GM12801 (cell line): ENCODE data around the gene MTA3.

ENCODE experiments used
- CTCF ChIP-seq: IDR thresholded peaks from one replicate; pipeline ENCODE4 v1.5.1; 2011; ENCODE audit warnings: control low read depth; ENCODE audit not compliant: insufficient read length; ENCODE audit errors: extremely low read depth

MTA3 gene

DNA sequence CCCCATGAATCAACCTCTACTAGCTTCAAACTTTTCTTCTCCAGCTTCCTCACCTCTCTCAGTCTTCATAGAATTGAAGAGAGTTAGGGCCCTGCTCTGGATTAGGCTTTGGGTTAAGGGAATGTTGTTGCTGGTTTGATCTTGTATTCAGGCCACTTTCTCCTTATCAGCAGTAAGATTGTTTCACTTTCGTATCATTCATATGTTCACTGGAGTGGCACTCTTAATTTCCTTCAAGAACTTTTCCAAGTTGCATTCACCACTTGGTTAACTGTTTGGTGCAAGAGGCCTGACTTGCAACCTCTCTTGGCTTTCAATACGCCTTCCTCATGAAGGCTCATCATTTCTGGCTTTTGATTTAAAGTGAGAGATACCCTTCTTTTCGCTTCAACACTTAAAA, 172.7 kb downstream of the MTA3 start:
- no peak for TF ChIP-seq CTCF

DNA sequence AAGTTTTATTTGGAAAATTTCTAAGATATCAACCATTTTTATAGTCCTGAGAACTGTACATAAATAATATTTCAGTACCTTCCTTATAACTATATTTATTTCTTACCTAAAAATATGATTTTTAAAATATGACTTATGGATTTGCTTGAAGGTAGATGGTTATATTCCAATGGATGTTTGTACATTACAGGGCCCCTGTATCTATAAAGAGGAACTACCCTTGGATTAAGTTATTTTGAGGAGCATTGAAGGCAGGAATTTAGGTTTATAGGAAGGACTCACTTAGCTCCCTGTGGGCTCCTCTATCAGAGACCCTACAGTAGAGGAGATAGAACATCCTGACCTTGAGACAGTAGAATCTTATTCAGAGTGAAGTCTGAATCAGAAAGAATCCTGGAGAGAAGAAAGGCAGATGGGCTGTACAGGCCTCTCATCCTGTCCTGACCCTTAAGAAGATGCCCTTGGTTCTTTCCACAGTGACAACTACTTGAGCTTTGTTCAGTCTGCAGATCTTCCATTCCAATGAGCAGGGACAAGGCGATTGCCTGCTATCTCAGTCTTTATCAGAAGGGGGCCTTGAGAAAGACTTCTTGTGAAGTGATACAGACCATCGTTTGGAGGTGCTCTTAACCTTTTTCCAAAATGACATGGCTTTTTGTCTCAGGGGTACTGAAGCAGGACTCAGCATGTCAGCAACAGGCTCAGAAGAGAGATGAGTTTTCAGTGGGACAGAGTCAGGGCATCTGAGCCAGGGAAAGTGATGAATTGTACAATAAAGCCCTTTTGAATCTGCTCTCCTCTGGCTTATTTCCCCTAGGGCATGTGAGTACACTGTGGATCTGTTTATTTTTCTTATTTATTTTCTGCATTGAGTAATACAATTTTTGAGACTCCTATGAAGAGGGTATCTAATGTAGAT, 174.6 kb downstream of the MTA3 start:
- TF ChIP-seq CTCF = no peak

DNA sequence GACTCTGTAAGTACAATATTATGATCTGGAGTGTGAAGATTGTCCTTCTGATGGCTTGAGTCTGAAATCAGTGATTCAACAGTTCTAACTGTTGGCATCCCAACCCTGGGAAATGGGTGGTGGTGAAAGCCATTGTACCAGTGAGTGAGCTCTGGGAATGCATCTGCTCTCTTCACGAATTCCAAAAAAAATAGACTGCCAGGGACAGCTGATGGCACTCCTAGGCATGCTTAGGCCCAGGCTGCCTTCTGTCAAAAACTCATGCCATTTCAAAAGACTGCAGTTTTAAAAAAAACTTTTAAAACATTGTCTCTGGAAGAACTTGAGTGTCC, 175.2 kb downstream of the MTA3 start:
- no peak for TF ChIP-seq CTCF

GRCh38 chr2:42744545-42745082, 176.2 kb downstream of the MTA3 start:
- no peak for TF ChIP-seq CTCF

GRCh38 chr2:42747422-42747821, 179.0 kb downstream of the MTA3 start:
- TF ChIP-seq CTCF = no peak

DNA sequence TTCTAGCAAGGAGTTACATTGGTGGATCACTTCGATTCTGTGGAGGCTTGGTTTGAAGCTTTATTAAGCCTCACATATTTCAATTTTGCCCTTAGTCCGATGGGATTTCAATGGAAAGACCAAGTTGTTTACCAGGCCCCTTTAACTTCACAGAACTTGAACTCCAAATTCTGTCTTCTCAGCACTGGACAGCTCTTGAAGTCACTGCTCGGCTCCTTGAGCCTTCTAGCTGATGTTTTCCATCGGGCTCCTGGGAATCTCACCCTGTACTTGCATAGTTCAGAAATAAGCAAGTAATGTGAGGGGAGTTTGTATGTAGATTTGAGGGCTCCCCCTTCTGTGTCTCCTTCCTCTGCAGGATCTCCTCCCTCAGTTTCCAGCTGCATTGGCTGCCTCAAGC, 180.4 kb downstream of the MTA3 start:
- no peak for TF ChIP-seq CTCF

- no peak for TF ChIP-seq CTCF
Measured at GRCh38 chr2:42752314-42752713, 183.9 kb downstream of the MTA3 start.
